GM13977 (cell line): Measurements from ENCODE around the gene SOHLH2.

ENCODE experiments used
- DNase-seq: peaks from one replicate; pipeline ENCODE4 v3.0.0; 2012; ENCODE audit warnings: low spot score
- CTCF ChIP-seq: IDR thresholded peaks from 2 replicates; pipeline ENCODE4 v1.5.1; 2012; ENCODE audit warnings: mild to moderate bottlenecking, control low read depth; ENCODE audit not compliant: insufficient read depth; ENCODE audit errors: extremely low read depth, missing control alignments
- in situ Hi-C: fragments of 300-500 bp; cut with MboI; formaldehyde crosslinking; loops from one replicate; pipeline ENCODE4 v1.12.0; 2022; ENCODE audit warnings: low sequenced_read_pairs, low pct_unique_long_range_greater_than_20kb, mixed read lengths, inconsistent platforms; ENCODE audit not compliant: unreplicated experiment

The SOHLH2 gene

DNA sequence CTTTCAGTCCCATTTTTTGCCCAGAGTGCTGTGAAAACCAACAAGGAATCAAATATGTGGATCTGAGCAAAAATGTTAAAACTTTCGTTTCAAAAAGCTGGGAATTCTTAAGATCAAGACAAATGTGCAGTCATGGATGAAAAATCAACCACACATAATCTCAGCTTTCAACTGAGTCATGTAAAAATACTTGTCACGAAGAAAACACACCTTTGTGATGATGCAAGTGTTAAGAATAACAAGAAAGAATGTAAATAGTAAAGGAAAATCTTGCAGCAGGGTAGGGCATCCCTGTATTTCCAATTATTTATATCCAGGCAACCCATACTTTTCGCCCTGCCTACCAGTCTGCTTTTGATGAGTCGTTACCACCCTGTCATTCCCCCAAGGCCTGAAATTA, 55.7 kb downstream of the SOHLH2 start:
- in situ Hi-C loops: no loop called here
- TF ChIP-seq CTCF: no peak
- DNase-seq: no peak

GRCh38 chr13:36157480-36157879, 56.9 kb downstream of the SOHLH2 start:
- in situ Hi-C loops: no loop called here
- DNase-seq: no peak
- no peak for TF ChIP-seq CTCF

DNA sequence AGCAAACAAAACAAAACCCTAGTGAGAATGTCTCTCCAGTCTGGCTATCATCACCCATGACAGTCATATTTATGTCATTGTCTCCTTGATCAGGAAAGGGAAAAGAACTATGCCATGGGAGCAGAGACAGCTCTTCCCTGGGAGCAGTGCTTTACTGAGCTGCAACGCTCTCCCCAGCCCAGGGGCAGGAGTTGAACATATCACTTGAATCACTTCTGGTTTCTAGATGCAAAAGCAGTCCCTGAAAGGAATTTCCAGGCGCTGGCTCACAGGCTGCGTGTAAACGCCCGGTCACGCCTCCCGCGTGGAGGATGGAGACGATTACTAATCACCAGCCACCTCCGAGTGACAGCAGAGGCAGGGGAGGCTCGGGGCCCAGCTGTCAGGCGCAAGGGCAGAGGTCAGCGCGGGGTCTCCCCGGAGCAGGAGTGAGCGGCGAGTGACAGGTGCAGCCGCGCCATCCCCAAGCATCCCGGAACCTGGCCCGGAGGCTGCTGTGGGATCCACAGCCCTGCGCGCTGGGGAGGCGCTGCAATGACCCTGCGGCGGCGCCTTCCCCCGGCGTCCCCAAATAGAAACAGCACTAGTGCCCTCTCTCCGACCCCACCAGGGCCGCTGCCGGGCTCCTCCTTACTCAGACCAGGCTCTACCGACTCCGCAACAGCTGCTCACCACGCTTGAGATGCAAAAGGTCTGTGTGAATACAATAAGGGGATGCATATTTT, 59.6 kb downstream of the SOHLH2 start:
- in situ Hi-C loops: no loop called here
- DNase-seq: no peak
- no peak for TF ChIP-seq CTCF

DNA sequence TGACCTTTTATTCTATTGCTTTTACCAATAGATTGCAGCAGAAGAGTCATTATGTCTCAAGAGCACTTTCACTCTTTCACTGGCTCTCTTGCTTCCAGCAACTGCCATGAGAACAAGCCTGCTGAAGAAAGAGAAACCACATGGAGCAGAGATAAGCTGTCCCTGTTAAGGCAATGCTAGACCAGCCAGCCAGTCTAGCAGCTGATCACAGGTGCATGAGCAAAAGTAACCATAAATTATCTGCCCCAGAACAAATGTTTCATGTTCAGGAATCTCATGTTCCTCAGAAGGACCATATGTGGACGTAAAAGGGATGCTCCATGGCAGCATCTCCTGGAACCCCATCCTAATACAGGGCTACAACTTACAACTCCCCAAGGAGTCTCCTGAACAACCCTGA, 62.8 kb downstream of the SOHLH2 start:
- TF ChIP-seq CTCF: no peak
- DNase-seq: no peak
- in situ Hi-C loops: no loop called here

- no peak for DNase-seq
- TF ChIP-seq CTCF: no peak
- in situ Hi-C loops: no loop called here
These were observed 65.9 kb downstream of the SOHLH2 start for GRCh38 chr13:36148446-36148845.

DNA sequence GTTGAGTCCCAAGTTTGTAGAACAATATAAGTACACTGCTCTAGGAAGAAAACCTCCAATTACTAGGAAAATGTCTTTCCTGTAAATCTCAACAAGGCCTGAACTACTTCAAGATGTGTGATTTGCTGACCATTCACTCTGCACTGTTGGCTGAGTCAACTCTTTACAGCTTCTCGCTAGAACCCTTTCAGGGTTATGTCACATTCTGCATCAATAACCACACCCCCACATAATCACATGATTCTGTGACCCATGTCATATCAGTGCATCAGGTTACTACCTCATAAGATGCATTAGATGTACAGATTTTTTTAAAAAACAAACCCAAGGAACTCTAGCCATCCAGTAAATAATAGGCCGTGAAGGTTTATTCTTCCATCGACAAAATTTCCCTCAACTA, 67.0 kb downstream of the SOHLH2 start:
- TF ChIP-seq CTCF: no peak
- DNase-seq: no peak
- in situ Hi-C loops: no loop called here
